Measurements from ENCODE around the gene CHRNA7. TPM values are rescaled to one million over a fixed set of nuclear protein-coding genes. Genes with fewer than 3 reads are reported as not detected.

The CHRNA7 gene
- total RNA-seq = 1 to 10 TPM; 1.2 to 2.9 (median 1.7) TPM
- polyA plus RNA-seq = 1.8 TPM
- long read RNA-seq, donor 1, full-length matches to known transcripts = 3 of 7 reads
- long read RNA-seq, donor 1, partial matches to known transcripts = 1 of 7 reads
- long read RNA-seq, donor 1, other reads (novel, unspliced or antisense) = 3 of 7 reads
- long read RNA-seq, donor 2 = 0 reads
- long read RNA-seq, donor 3, partial matches to known transcripts = 1 of 2 reads
- long read RNA-seq, donor 3, other reads (novel, unspliced or antisense) = 1 of 2 reads
- long read RNA-seq, donor 4 = 0 reads

GRCh38 chr15:32029862-32030781, at the start of gene CHRNA7:
Gene CHRNA7 (plus strand): TSS chr15:32030515. CDS start chr15:32030595, 80 bp downstream.
- ATAC-seq = peak; percentile 88 to 95
- WGBS = under 1% methylated on average over 90 of the region's 92 CpGs

DNA sequence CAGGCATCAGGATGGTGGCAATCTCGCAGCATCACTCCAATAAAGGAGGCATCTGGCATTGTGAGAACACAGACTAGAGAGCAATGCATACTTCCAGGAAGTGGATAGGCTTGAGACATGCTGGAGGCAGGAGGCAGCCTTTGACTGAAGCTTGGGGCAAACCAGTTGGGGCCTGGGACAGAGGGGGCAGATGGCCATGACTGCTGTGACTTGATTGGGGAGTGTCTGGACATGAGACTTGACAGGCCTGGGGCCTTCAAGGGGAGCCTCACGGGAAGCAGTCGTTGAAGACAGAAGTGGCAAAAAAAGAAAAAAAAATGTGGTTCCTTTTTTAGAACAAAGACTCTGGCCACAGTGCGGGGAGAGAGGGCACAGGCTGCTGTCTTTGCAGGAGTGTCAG, 44.7 kb upstream of the CHRNA7 start:
- H3K27me3 ChIP-seq (ENCODE audit: control insufficient read depth, insufficient read depth) = no peaks in the 10 kb centered on the region
- no peak for ATAC-seq

More at GRCh38 chr15:32029862-32030781, at the start of gene CHRNA7:
- Histone ChIP-seq H3K27ac (ENCODE audit: low read length) (no peak within 1 kb of the TSS), H3K27me3 (ENCODE audit: control insufficient read depth, insufficient read depth) (peaks cover 2% of the 10 kb centered on the region), H3K4me3 (ENCODE audit: low read length) (peak within 1 kb of the TSS; percentile 65), H3K4me1 (ENCODE audit: control insufficient read depth, insufficient read depth, low read length) (no peaks in the 10 kb centered on the region), H3K9me3 (ENCODE audit: control insufficient read depth, low read length) (no peaks in the 10 kb centered on the region)
- peak; percentile 44 to 87 (median 85) for DNase-seq
- intact Hi-C loops (cut with DNase I) = no loop called here

DNA sequence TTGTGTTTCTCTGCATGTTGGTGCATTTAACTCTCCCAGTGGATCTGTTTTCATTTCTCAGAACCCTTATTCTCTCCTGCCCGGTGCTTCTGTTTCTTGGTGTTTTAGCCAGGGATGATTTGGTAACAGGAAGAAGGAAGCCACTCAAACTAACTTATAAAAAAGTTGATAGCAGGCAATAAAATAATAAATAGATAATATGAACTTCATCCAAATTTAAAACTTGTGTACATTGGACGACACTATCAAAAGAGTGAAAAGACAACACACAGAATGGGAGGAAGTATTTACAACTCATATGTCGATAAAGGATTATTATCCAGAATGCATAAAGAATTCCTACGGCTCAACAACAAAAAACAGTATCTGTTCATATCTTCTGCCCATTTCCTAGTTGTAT, 37.3 kb upstream of the CHRNA7 start:
- intact Hi-C loops (cut with DNase I) = no loop called here
- 71% methylated on average over 4 of the region's 4 CpGs for WGBS
- H3K4me1 ChIP-seq (ENCODE audit: control insufficient read depth, insufficient read depth, low read length) = no peaks in the 10 kb centered on the region

More for the DNA sequence above, 44.7 kb upstream of the CHRNA7 start:
- DNase-seq = no peak
- H3K27ac ChIP-seq (ENCODE audit: low read length) = no peak overlapping the region
- 32% methylated on average over 4 of the region's 4 CpGs for WGBS
- H3K4me1 ChIP-seq (ENCODE audit: control insufficient read depth, insufficient read depth, low read length) = no peaks in the 10 kb centered on the region
- intact Hi-C loops (cut with DNase I) = no loop called here
- H3K4me3 ChIP-seq (ENCODE audit: low read length) = no peak overlapping the region
- H3K9me3 ChIP-seq (ENCODE audit: control insufficient read depth, low read length) = no peaks in the 10 kb centered on the region

GRCh38 chr15:31997711-31998110, 32.6 kb upstream of the CHRNA7 start:
- intact Hi-C loops (cut with DNase I) = no loop called here
- no peak for ATAC-seq
- no peak for DNase-seq

More for the DNA sequence above, 37.3 kb upstream of the CHRNA7 start:
- H3K27ac ChIP-seq (ENCODE audit: low read length) = no peak overlapping the region
- no peak overlapping the region for H3K4me3 ChIP-seq (ENCODE audit: low read length)
- DNase-seq (no peak), ATAC-seq (no peak)
- H3K9me3 ChIP-seq (ENCODE audit: control insufficient read depth, low read length) = no peaks in the 10 kb centered on the region
- H3K27me3 ChIP-seq (ENCODE audit: control insufficient read depth, insufficient read depth) = no peaks in the 10 kb centered on the region

DNA sequence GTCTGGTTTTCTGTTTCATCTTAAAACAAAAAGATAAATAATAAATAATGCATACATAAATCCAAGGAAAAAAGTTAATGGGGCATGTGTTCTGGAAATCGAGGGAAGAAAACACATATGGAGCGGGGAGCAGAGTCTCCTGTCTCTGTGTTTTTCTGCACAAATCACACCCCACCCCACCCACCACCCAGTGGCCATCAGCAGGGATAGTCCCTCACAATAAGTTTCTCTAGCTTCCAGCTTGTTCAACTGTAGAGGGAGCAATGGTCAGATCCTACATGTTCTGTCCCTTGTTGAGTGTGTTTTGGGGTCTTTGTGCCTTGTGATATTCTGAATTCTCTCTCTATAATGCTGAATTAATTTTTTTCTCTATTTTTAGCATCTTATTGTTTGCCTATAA, 26.8 kb upstream of the CHRNA7 start:
- intact Hi-C loops (cut with DNase I) = no loop called here
- Histone ChIP-seq H3K4me1 (ENCODE audit: control insufficient read depth, insufficient read depth, low read length) (no peaks in the 10 kb centered on the region), H3K27ac (ENCODE audit: low read length) (no peak overlapping the region), H3K4me3 (ENCODE audit: low read length) (no peak overlapping the region), H3K9me3 (ENCODE audit: control insufficient read depth, low read length) (no peaks in the 10 kb centered on the region), H3K27me3 (ENCODE audit: control insufficient read depth, insufficient read depth) (no peaks in the 10 kb centered on the region)
- DNase-seq (no peak), ATAC-seq (no peak)
- WGBS = 93% methylated on average over 2 of the region's 2 CpGs

More at GRCh38 chr15:31997711-31998110, 32.6 kb upstream of the CHRNA7 start:
- Histone ChIP-seq H3K27me3 (ENCODE audit: control insufficient read depth, insufficient read depth) (no peaks in the 10 kb centered on the region), H3K27ac (ENCODE audit: low read length) (no peak overlapping the region), H3K4me1 (ENCODE audit: control insufficient read depth, insufficient read depth, low read length) (no peaks in the 10 kb centered on the region), H3K9me3 (ENCODE audit: control insufficient read depth, low read length) (no peaks in the 10 kb centered on the region), H3K4me3 (ENCODE audit: low read length) (no peak overlapping the region)

DNA sequence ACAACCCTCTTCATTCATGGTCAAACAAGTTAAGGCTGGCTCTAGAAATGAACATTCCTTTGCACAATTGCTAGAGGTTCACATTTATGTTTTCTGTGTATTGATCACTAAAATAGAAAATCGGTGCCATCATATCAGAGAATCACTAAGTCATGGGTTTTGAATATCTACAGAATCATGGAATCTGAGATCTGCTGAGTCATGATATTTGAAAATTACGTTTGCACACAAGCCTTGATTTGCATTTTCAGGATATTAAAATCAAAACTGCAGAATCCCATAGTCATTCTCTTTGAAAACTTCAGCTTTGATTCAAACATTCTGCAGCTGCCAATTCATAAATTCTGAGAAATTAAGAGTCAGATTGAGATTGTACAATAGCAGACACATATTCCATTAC, 26.1 kb upstream of the CHRNA7 start:
- ATAC-seq (no peak), DNase-seq (no peak)
- Histone ChIP-seq H3K4me1 (ENCODE audit: control insufficient read depth, insufficient read depth, low read length) (no peaks in the 10 kb centered on the region), H3K9me3 (ENCODE audit: control insufficient read depth, low read length) (no peaks in the 10 kb centered on the region), H3K27me3 (ENCODE audit: control insufficient read depth, insufficient read depth) (no peaks in the 10 kb centered on the region), H3K4me3 (ENCODE audit: low read length) (no peak overlapping the region), H3K27ac (ENCODE audit: low read length) (no peak overlapping the region)
- intact Hi-C loops (cut with DNase I) = no loop called here
- WGBS = 66% methylated on average over 2 of the region's 2 CpGs

DNA sequence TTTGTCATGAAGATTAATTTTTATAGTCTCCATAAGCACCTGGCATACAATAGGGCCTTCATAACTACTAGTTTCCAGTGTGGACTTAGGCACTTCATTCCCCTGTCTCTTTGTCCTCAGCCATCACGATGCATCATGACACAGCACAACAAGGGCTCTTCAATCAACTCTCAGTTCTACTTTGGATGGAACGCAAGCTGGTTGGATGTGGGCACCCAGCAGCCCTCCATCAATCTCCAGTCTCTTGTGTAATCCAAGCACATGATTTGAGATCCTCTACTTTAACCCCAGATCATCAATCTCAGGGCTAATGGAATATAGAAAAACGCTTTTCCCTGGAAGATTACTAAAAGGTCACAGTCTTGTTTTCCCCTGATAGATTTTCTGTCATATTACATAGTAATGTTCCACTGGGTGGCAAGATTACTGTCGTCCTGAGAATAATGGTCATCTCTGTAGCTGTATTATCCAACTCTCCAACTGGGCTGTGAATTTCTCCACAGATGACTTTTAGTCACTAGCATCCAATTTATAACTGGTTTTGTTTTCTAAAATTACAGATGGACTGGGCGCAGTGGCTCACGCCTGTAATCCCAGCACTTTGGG, 22.9 kb upstream of the CHRNA7 start:
- Histone ChIP-seq H3K4me3 (ENCODE audit: low read length) (no peak overlapping the region), H3K4me1 (ENCODE audit: control insufficient read depth, insufficient read depth, low read length) (no peaks in the 10 kb centered on the region), H3K27ac (ENCODE audit: low read length) (no peak overlapping the region), H3K9me3 (ENCODE audit: control insufficient read depth, low read length) (no peaks in the 10 kb centered on the region), H3K27me3 (ENCODE audit: control insufficient read depth, insufficient read depth) (no peaks in the 10 kb centered on the region)
- intact Hi-C loops (cut with DNase I) = no loop called here
- WGBS = 88% methylated on average over 6 of the region's 6 CpGs
- no peak for ATAC-seq
- DNase-seq = no peak

- no peaks in the 10 kb centered on the region for H3K4me1 ChIP-seq (ENCODE audit: control insufficient read depth, insufficient read depth, low read length)
- WGBS = 79% methylated on average over 1 of the region's 1 CpG
- DNase-seq (no peak), ATAC-seq (no peak)
- intact Hi-C loops (cut with DNase I) = no loop called here
- H3K9me3 ChIP-seq (ENCODE audit: control insufficient read depth, low read length) = no peaks in the 10 kb centered on the region
- no peak overlapping the region for H3K27ac ChIP-seq (ENCODE audit: low read length)
- H3K4me3 ChIP-seq (ENCODE audit: low read length) = no peak overlapping the region
- H3K27me3 ChIP-seq (ENCODE audit: control insufficient read depth, insufficient read depth) = no peaks in the 10 kb centered on the region
Observed at GRCh38 chr15:32014953-32015352, 15.4 kb upstream of the CHRNA7 start.

GRCh38 chr15:32020156-32020555, 10.2 kb upstream of the CHRNA7 start:
- WGBS = 86% methylated on average over 2 of the region's 2 CpGs
- no peak overlapping the region for H3K4me3 ChIP-seq (ENCODE audit: low read length)
- no peak overlapping the region for H3K27ac ChIP-seq (ENCODE audit: low read length)
- H3K9me3 ChIP-seq (ENCODE audit: control insufficient read depth, low read length) = no peaks in the 10 kb centered on the region
- ATAC-seq = no peak
- intact Hi-C loops (cut with DNase I) = no loop called here
- DNase-seq = no peak
- no peaks in the 10 kb centered on the region for H3K4me1 ChIP-seq (ENCODE audit: control insufficient read depth, insufficient read depth, low read length)
- H3K27me3 ChIP-seq (ENCODE audit: control insufficient read depth, insufficient read depth) = no peaks in the 10 kb centered on the region

DNA sequence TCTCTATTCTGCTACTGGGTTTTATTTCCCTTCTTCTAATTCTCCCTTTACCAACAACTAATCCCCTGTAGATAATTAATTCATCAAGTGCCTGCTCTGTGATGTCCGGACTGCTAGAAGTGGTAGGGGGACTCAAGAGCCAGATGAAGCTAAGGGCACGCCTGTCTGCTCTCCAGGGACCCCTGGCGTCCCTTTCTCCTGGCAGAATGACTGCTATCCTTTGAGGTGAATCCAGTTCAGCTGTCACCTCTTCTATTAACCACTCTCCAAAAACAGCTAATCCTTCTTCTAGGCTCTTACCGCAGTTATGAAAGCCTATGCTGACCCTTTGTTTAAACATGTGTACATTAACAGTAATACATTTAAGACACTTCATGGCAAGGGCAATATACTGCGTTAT, 1.4 kb upstream of the CHRNA7 start:
- Histone ChIP-seq H3K27ac (ENCODE audit: low read length) (no peak overlapping the region), H3K4me3 (ENCODE audit: low read length) (peak overlapping the region; percentile 65), H3K27me3 (ENCODE audit: control insufficient read depth, insufficient read depth) (peaks cover 2% of the 10 kb centered on the region), H3K4me1 (ENCODE audit: control insufficient read depth, insufficient read depth, low read length) (no peaks in the 10 kb centered on the region), H3K9me3 (ENCODE audit: control insufficient read depth, low read length) (no peaks in the 10 kb centered on the region)
- DNase-seq (no peak), ATAC-seq (no peak)
- 9% methylated on average over 5 of the region's 5 CpGs for WGBS
- intact Hi-C loops (cut with DNase I) = no loop called here

DNA sequence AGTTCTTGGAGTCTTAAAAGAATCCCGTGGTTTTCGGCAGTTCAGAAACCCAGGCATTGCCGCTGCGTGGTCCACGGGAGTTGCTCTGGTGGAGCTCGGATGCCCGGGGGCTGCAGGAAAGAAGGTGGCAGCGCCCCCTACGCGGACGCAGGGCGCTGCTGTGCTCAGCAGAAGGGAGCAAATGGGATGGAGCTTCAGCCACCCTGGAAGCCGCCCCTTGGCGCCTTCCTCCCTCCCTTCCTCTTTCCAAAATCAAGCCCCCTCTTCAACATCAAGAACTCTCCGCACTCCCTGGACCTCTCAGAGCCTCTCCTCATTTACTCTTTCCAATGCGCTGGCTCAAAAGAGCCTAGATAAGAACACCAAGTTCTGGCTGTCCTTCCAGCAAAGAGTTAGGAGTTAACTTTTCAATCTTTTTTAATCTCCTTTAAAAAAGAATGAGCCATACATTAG, 880 bp upstream of the CHRNA7 start:
- H3K27me3 ChIP-seq (ENCODE audit: control insufficient read depth, insufficient read depth) = peaks cover 2% of the 10 kb centered on the region
- 1% methylated on average over 16 of the region's 16 CpGs for WGBS
- H3K4me3 ChIP-seq (ENCODE audit: low read length) = peak overlapping the region; percentile 65
- no peaks in the 10 kb centered on the region for H3K4me1 ChIP-seq (ENCODE audit: control insufficient read depth, insufficient read depth, low read length)
- intact Hi-C loops (cut with DNase I) = no loop called here
- DNase-seq = peak in 2 of 3 donors; percentile 60 to 61
- H3K9me3 ChIP-seq (ENCODE audit: control insufficient read depth, low read length) = no peaks in the 10 kb centered on the region
- no peak overlapping the region for H3K27ac ChIP-seq (ENCODE audit: low read length)
- ATAC-seq = peak; percentile 59 to 67

All from right cardiac atrium (tissue), 5 donors.